NCI-H187 (cell line): ENCODE measurements around the gene LYPLA2.
"Not testable (repeated sequence)": the region's sequence is repeated elsewhere in the genome, so short reads cannot be mapped to it uniquely, and the experiment has no call there.

Experiments
- DNase-seq, 2 experiments: peaks; one replicate each; lab custom pipeline; 2025; lab: John Stamatoyannopoulos, UW

Gene LYPLA2

DNA sequence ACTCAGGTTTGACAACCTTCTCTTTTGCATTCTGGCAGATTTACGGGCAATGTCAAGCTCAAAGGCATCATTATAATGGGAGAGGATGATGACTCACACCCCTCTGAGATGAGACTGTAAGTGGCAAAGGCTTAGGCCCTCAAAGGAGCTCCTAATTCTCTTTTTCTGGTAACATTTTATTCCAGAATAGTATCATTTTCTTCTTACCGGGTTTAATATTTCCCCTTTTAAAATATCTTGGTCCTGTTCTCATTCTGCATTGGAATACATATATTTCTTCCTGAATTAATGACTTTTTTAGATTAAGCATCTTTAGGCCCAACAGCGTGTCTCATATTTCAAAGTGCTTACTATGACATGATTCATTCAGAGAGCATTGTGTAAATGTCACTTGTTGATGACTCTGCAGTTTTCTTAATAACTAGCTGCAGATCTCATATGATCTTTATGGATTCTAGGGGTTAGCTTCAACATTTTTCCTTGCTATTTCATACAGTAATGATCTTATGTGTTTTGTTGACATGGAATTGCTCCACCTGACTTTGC, 11.0 kb upstream of the LYPLA2 start:
- DNase-seq: no peak

DNA sequence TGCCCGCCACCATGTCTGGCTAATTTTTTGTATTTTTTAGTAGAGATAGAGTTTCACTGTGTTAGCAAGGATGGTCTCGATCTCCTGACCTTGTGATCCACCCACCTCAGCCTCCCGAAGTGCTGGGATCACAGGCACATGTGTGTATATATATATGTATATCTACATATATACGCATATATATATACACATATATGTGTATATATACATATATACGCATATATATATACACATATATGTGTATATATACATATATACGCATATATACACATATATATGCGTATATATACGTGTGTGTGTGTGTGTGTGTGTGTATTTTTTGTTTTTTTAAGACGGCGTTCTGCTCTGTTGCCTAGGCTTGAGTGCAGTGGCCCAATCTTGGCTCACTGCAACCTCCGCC, 7.8 kb upstream of the LYPLA2 start:
- DNase-seq: not testable (repeated sequence)

DNA sequence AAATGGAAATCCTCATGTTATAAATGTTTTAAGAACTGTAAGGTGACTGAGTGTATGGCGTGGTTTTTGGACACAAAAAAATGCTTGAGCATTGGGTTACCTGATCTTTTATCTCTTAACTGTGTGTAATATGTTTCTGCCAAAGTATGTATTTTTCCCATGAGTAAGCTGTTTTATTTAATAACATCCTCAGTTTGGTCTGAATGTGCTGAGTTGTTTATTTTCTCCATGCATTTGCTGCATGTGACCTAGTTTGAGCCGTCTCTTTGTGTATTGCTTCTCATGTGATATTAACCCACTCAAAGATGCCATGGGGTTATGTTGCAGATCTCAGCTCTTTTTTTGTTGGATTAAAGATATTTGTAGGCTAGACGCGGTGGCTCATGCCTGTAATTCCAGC, 6.1 kb upstream of the LYPLA2 start:
- no peak for DNase-seq

DNA sequence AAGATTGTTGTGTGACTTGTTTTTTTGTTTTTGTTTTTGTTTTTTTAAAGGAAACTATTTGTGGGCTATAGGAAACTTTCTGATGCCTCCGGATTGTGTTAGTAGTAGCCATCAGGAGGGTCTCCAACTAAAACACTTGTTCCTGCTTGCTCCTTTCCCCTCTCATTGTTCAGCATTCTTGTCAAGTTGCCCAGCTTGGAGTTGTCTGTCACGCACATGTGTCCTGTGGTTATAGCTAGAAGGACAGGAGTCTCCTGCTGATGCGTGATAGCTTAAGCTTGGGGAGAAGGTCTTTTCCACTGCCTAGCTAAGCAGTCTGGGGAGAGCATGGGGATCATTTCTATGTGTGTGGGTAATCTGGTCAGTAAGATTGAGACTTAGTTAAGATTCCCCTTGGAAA, 3.2 kb upstream of the LYPLA2 start:
- no peak for DNase-seq

DNA sequence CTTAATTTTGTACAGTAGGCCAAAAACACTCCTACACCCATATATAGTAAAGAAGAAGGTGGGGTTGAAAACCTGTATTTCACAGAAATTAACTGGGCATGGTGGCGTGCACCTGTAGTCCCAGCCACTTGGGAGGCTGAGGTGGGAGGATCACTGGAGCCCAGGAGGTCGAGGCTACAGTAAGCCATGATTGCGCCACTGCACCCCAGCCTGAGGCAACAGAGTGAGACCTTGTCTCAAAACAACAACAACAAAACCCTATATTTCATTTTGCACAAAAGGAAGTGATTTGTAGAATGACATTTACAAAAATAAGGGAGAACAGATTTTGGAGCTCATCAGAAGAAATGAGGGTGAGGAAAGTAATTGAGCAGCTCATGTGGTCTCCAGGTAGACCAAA, 2.2 kb upstream of the LYPLA2 start:
- DNase-seq: no peak

DNA sequence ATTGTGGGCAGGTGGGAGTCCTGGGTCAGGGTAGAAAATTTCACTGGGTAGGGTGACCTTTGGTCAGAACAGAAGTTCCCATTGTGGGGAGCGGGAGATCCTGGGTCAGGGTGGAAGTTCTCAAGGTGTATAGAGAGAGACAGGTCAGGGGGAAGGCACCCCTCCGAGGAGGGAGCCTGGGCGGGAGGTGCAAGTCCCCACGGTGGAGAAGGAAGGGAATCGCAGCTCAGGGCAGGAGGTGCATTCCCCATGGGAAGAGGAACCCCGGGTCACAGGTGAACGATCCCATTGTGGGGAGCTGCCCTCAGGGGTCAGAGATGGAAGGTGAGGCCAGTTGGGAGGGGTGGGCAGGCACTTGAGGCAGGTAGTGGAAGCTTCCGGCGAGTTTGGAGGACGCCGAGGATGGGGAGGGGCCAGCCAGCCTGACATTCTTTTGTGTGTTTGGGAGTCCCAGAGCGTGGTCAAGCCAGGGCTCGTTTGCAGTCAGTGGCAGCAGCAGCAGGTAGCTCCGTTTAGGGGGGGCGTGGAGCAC, 637 bp downstream of the LYPLA2 start:
- no peak for DNase-seq

DNA sequence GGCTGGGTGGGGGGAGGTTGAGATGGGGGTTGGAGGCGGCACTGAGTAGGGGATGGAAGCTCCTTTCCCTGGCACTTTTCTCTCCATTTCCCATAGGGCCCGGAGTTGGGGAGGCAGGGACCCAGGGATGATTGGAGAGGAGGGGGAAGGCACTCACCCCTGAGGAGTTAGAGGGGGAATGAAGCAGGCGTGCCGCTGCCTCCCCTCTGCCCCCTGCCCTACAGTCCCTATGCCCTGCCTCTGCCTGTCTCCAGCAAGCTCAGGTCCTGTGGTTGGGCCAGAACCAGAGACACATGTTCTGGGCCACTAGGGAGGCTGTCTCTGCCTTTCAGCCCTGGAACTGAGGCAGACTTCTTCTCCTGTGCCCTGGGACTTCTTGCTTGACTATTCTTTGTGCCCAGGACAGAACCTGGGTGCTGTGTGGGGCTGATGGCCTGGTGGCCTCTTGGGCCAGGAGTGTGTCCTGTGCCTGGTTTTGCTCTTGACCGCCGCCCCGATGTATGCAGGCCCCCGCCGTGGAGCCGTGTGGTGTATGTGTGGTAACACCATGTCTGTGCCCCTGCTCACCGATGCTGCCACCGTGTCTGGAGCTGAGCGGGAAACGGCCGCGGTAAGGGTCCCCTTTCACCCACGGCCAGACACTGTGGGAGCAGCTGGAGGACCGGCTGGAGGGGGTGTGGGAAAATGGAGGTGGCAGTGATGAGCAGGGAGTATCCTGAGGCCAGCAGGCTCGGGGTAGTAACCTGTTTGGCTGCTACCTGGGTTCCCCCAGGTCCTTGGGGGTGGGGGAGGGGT, 1.4 kb downstream of the LYPLA2 start:
- DNase-seq: no peak

DNA sequence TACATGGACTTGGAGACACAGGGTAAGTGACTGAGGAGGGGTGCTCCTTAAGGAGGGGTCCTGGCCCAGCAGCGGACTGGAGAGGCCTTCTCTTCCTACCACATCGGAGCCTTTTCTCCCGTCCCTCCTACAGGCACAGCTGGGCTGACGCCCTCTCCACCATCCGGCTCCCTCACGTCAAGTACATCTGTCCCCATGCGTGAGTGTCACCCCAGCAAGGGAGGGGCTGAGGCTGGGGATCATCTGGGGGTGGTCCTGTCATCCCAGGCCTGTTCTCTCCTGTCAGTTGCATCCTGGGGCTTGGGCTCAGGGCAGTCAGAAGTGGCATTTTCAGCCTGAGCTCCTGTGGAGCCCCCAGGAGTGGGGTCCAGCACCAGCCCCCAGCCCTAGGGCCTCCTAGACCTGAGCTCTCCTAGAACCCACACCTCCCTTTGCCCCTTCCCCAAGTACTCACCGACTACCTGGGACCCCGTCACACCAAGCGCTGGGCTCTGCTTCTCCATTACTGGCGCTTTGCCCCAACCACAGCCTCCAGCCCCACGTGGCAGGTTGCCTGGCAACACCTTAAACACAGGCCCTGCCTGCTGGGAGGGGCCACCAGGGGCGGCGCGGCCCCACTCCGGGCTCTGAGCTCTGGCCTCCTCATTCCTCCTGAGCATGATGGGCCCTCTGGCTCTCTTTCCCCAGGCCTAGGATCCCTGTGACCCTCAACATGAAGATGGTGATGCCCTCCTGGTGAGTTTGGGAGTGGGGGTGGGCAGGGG, 2.3 kb downstream of the LYPLA2 start:
- DNase-seq: no peak

DNA sequence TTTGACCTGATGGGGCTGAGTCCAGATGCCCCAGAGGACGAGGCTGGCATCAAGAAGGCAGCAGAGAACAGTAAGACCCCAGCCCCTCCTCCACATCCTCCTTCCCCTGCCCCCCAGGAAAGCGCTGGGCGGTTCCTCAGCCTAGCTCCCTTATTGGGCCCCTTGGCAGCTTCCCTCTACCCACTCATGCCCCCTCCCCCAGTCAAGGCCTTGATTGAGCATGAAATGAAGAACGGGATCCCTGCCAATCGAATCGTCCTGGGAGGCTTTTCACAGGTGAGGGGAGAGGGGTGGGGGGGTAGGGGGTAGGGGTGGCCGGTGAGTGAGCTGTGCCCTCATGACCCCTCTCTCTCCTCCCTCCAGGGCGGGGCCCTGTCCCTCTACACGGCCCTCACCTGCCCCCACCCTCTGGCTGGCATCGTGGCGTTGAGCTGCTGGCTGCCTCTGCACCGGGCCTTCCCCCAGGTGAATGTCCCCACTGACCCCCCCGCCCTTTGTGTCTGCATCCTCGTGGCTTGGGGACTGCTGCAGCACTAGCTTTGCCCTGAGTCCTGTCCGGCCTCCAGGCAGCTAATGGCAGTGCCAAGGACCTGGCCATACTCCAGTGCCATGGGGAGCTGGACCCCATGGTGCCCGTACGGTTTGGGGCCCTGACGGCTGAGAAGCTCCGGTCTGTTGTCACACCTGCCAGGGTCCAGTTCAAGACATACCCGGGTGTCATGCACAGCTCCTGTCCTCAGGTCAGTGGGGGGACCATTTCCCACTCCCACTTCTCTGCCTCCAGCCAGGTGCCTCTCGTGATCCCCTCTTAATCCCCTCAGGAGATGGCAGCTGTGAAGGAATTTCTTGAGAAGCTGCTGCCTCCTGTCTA, 3.2 kb downstream of the LYPLA2 start:
- no peak for DNase-seq

DNA sequence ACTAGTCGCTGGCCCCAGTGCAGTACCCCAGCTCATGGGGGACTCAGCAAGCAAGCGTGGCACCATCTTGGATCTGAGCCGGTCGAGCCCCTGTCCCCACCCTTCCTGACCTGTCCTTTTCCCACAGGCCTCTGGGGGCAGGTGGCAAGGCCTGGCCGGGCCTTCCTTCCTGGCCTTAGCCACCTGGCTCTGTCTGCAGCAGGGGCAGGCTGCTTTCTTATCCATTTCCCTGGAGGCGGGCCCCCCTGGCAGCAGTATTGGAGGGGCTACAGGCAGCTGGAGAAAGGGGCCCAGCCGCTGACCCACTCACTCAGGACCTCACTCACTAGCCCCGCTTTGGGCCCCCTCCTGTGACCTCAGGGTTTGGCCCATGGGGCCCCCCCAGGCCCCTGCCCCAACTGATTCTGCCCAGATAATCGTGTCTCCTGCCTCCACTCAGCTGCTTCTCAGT, 3.8 kb downstream of the LYPLA2 start:
- not testable (repeated sequence) for DNase-seq

DNA sequence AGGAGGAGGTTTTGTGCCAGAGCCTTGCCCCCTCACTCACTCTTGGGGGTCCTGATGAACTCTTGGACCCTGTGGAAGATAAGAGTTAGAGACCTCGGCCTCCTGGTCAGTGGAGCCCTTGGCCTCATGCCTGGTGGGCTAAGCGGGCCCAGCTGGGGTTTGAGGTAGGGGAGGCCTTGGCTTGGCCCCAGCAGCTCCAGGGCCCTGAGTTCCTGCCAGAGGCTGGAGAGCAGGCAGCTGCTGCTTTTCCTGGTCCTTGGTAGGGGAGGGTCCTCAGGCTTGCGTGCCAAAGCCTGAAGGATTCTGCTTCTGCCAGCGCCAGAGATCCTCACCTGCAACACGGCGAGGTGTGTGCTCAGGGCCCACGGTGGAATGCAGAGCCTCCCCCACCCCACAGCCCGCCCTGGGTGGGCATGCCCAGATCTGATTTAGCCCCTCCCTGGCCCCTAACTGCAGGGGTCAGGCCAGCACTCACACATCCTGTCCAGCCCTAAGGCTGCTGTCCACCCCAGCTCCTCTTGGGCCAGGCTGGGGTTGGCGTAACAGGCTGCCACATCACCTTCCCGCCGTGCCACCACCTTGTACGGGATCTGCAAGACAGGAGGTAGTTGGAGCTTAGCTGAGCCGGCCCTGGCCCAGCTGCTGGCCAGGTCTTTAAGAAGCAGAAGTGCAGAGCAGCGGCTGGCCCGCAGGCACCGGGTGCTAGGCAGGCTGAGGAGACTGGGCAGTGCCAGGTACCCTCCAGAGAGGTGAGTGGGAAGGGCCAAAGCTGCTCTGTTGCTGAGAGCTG, 4.9 kb downstream of the LYPLA2 start:
- DNase-seq: no peak

DNA sequence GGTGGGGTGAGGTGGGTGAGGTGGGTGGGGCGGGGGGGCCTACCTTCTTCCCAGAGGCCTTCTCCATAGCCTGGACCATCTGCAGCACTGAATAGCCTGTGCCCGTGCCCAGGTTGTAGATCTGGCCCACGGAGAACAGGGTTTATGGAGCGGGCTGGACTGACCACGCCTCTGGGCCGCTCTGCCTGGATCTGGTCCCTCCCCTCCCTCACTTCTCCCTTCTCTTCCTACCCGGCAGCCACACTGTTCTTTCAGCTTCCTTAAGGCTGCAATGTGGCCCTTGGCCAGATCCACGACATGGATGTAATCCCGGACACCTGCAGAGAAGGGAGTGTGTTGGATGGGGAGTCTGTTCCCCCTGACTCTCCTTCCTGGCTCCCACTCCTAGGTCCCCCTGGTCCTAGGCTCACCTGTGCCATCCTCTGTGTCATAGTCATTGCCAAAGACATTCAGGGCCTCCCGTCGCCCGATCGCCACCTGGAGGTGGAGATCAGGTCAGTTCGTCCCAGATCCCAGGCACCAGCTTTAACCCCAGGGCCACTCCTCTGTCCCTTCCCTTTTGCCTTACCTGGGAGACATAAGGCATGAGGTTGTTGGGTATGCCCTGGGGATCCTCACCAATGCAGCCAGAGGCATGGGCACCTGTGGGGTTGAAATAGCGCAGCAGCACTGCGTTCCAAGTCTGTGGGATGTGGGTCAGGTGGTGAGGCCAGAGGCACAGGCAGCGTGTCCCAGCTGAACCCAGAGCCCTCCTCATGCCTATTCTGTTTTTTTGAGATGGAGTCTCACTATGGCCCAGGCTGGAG, 5.7 kb downstream of the LYPLA2 start:
- DNase-seq: no peak

DNA sequence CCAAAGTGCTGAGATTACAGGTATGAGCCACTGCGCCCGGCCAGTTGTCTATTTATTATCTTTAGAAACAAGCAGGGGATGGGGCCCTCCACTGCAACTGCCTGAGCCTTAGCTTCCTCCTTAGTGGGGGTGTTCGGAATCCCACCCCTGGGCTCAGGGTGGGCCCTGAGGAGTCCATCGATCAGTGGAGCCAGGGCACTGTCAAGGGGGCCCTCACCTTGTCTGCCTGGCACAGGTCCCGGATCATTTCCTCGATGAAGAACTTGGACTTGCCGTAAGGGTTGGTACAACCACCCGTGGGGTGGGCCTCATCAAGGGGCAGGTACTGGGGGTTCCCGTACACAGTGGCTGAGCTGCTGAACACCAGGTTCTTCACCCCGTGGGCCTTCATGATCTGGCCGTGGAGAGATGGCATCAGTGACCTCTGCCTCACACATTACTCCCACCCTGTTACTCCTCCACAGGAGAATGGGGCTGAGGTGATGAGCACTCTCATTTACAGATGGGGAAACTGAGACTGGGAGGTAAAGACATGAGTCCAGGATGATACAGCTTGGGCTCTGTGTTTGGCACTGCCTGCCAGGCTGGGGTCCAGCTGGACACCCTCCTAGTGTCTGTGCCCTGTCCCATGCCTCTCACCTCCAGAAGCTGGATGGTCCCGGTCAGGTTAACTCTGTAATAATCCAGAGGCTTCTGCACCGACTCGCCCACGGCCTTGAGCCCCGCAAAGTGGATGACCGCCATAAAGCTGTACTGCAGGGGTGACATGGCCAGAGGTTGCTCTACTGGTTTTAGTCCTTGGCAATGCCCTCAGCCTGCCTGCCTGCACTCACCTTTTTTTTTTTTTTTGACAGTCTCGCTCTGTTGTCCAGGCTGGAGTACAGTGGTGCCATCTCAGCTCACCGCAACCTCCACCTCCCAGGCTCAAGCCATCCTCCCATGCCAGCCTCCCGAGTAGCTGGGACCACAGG, 6.8 kb downstream of the LYPLA2 start:
- DNase-seq: no peak

DNA sequence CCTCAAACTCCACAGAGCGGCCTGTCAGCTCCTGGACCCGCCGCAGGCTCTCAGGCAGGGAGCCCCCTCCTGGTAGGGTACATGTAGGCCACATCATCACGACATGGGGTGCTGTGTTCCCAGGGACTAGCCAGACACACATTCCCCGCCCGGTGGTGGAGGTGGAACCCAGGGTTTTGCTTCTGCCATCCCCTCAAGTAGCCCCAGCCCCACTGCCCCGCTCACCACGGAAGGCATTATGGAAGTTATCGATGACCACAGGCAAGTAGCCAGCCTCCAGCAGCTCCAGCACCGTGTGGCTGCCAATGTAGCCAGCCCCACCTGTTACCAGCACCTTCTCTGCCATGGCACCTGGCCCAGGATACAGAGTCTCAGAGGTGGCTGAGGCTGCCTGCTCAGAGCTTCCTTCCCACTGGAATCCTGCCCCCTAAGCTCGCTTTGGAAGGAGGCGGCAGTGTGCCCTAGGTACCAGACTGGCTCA, 7.8 kb downstream of the LYPLA2 start:
- DNase-seq: no peak

DNA sequence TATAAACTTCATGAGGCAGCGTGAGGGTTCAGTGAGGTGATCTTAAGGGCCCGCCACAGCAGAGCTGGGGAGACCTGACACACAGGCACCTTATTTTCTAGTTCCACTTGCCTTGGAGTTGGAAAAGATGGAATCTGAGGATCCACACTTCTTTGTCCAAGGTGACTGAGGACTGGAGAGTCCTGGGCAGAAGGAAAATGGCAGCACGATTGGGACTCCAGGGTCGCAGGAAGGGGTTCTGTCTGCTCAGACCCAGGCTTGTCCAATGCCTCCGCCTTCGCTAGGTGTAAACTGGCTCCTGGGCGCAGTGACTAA, 8.3 kb downstream of the LYPLA2 start:
- no peak for DNase-seq

DNA sequence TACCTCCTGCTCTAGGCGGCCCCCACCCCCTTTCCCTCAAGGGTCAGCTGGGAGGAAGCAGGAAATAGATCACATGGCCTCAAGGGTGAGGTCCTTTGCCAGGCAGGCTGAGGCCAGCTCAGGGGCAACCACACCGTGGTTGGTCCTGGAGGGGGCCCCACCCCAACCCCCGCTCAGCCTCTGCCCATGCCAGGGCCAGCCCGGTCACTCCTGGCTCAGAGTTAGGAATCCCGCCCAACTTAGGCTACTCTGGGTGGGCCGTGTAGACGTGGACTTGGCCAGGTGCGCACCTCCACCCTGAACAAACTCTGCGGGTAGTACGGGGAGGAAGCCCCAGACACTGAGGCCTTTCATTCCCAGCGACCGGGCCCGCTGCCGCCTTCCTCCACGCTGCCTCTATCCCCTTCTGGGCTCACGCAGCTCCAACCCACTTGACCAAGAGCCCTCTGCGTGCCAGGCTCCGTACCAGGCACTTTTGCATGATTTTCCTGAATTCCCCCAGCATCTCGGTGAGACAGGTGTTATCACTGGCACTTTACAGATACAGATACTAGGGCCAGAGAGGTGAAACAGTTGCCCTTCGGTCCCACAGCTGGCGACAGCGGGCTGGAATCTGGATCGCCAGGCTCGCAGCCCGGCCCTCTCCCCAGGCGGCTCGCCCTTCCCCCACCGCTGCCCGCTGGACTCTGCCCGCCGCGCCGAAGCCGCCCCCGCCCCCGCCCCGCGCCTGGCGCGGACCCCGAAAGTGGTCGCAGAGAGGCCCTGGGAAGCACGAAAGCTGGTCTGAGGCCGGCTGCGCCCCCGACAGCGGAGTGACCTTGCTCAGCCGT, 8.8 kb downstream of the LYPLA2 start:
- no peak for DNase-seq

DNA sequence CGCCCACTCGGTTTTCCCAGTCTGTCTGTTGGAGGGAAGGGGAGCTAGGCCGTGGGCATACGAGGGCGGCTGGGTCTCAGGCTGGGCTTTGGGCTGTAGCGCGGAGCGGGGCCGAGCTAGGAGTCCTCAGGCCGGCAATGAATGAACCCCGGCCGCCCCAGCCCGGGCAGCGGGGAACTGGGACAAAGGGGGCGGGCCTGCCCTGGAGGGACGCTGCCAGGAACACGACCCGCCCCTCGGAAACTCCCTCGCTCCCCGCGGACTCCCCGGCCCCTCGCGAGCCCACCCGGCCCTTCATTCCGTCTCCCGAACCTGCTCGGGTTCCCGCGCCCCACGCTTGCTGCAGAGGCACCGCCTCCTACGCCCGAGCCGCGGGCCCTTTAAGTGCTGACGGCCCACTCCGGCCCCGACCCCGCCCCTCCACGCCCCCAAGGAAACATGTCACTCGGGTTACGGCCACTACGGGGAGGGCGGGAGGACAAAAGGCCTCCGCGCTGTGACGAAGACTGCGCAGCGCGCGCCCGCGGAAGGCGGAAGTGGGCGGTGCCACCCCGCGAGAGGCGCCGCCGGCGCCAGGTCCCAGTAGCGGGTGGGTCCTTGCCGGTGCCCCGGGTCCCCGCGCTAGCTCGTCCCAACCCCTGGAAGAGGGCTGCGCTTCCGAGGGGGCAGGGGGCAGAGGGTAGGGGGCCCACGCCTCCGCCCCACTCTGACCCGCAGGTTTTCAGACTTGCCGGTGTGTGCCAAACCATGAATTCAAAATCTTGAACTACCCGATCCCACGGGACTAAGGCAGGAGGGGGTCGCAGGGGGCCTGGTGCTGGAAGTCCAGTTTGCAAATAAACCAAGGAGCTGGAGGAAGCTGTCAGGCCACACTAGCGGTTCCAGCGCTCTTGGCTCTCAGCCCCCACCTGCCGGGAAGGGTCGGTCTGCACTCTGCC, 9.7 kb downstream of the LYPLA2 start, which contains the start of gene GALE:
TSS of gene GALE (minus strand) at position 355 of the 938 bp plus-strand sequence. CDS start 1,747 bp downstream, outside the sequence.
- peak; percentile 71 to 89 for DNase-seq
